HG02610 (cell line): ENCODE data around the gene CUEDC2.

ENCODE experiments used
- ATAC-seq: cut with Tn5 transposase; IDR thresholded peaks from one replicate; pipeline ENCODE4 v1.9.1; 2021; ENCODE audit warnings: mild to moderate bottlenecking, moderate library complexity; ENCODE audit not compliant: unreplicated experiment

The CUEDC2 gene

GRCh38 chr10:102399217-102400021, 33.0 kb downstream of the CUEDC2 start:
- peak; percentile 37 for ATAC-seq

DNA sequence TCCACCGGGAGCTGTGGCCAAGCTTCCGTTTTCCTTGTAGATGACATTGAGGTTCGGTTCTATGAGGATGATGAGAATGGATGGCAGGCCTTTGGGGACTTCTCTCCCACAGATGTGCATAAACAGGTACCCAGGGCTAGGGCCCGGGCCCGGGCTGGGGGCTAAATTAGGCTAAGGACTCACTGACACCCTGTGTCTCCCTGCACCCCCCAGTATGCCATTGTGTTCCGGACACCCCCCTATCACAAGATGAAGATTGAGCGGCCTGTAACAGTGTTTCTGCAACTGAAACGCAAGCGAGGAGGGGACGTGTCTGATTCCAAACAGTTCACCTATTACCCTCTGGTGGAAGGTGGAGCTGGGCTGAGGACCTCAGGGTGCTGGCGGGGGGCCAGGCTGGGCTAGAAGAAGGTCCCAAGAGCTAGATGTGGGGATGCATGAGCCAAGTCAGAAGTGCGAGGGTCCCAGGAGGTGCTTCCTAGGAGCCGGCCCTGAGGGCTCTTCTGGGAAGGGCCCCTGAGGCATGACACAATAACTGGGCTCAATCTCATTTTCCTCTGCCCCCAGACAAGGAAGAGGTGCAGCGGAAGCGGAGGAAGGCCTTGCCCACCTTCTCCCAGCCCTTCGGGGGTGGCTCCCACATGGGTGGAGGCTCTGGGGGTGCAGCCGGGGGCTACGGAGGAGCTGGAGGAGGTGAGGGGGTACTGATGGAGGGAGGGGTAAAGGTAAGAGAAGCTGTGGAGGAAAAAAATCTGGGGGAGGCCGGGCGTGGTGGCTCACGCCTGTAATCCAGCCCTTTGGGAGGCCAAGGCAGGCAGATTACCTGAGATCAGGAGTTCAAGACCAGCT, 34.0 kb downstream of the CUEDC2 start:
- ATAC-seq: no peak

DNA sequence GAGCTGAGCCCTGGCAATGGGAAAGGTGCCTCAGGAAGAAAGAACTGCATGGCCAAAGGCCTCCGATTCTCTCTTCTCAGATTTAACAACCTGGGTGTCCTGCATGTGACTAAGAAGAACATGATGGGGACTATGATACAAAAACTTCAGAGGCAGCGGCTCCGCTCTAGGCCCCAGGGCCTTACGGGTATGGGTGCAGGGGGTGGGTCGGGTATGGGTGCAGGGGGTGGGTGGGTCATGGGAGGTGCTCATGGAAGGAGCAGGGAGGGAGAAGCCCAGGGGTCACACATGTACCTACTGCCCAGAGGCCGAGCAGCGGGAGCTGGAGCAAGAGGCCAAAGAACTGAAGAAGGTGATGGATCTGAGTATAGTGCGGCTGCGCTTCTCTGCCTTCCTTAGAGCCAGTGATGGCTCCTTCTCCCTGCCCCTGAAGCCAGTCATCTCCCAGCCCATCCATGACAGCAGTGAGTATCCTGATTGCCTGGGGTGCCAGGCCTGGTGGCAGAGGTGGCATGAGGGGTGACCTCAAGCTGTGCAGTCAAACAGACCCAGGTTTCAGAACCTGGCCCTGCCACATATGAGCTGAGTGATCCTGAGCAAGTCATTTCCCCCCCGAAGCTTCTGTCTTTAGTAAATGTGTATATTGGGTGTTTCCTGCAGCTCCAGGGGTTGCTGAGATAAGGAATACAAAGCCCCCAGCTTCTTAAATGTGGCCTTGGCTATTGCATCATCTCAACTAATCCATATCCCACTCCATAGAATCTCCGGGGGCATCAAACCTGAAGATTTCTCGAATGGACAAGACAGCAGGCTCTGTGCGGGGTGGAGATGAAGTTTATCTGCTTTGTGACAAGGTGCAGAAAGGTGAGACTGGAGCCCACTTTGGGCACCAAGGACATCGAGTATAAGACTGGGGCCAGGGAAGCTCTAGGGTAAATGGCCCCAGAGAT, 34.9 kb downstream of the CUEDC2 start:
- ATAC-seq: no peak

GRCh38 chr10:102396730-102397151, 35.6 kb downstream of the CUEDC2 start:
- ATAC-seq: no peak

DNA sequence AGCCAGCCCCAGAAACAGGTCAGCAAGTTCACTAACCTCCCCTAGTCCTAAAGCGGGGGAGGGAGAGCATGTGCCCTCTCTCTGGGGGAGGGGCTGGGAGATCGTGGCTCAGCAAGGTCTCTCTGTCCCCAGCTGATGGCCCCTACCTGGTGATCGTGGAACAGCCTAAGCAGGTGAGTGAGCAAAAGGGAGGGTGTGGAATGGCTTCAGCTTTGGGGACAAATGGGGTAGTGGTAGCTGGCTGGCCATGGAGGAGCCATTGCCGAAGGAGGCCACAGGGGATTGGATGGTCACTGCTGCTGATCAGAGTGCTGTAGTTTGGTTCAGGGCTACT, 36.1 kb downstream of the CUEDC2 start:
- no peak for ATAC-seq

GRCh38 chr10:102395400-102396316, 36.7 kb downstream of the CUEDC2 start, which contains the start of gene NFKB2:
TSS of gene NFKB2 (plus strand) at chr10:102395705. CDS start at chr10:102395960, 255 bp downstream.
- ATAC-seq: peak; percentile 33

DNA sequence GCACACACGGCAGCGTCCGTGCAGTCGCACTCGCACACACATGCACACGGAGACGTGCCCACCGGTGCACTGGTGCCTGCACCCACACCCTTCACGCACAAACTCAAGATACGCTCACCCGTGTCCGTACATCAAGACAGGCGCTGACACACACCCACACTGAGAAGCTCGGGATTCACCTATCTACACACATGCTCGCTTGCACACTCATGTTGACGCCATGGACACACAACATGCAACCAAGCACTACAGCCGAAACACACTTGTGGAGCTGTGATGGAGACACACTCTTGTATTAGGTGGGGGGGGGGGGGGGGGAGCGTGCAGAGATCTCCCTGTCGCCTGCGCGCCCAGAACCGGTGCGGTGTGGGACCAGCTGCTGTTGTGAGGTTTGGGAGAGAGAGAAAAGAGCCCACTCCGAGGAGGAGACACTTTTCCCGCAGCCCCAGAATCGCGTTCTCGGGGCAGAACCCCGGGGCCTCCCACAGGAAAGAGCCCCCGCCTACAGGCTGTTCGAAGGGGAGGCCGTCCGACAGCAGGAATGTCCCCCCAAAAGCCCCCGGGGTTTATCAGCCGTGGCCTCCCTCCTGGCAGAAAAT, 37.5 kb downstream of the CUEDC2 start:
- ATAC-seq: peak; percentile 15

GRCh38 chr10:102394079-102394800, 38.1 kb downstream of the CUEDC2 start:
- peak; percentile 78 for ATAC-seq

DNA sequence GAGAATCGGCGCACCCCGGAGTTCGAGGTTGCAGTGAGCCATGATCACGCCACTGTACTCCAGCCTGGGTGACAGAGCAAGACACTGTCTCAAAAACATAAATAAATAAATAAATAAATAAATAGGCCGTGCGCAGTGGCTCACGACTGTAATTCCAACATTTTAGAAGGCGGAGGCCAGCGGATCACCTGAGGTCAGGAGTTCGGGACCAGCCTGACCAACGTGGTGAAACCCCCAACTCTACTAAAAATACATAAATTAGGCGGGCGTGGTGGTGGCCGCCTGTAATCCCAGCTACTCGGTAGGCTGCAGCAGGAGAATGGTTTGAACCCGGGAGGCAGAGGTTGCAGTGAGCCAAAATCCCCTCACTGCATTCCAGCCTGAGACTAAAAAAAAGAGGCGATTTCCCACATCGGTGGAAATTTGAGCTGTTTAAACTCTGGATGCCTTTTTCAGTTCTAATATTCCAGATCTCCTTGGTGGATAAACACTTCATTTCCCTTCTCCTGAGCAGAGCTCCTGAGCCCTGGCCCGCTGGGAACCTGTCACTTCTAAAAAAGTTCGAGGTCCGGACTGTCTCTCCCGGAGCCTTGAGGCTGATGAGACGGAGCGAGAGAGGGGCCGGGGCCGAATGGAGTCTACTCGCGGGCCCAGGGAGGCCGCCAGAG, 38.8 kb downstream of the CUEDC2 start:
- no peak for ATAC-seq

GRCh38 chr10:102392306-102392705, 40.1 kb downstream of the CUEDC2 start:
- no peak for ATAC-seq

- no peak for ATAC-seq
These were observed 42.5 kb downstream of the CUEDC2 start for GRCh38 chr10:102389894-102390293.

GRCh38 chr10:102384606-102385429, 47.6 kb downstream of the CUEDC2 start:
- ATAC-seq: no peak

GRCh38 chr10:102384053-102384452, 48.3 kb downstream of the CUEDC2 start:
- no peak for ATAC-seq

GRCh38 chr10:102382871-102383270, 49.5 kb downstream of the CUEDC2 start:
- no peak for ATAC-seq

GRCh38 chr10:102381983-102382382, 50.4 kb downstream of the CUEDC2 start:
- ATAC-seq: no peak

DNA sequence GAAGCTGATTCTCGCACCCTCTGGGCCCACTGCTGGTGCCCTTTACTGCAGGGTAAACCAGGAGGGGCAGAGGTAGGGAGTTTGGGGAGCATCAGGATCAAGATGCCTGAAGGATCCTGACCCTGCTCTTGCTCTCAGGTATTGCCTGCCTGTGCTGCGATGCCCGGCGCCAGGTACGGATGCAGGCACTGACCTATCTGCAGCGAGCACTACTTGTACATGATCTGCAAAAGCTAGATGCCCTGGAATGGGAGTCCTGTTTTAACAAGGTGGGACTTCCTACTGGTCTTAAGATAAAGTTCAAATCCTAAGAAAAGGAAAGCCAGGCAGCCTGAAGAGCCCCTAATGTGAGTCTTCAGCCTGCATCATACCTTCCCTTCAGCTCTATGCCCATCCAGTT, 53.0 kb downstream of the CUEDC2 start:
- ATAC-seq: no peak

- no peak for ATAC-seq
These were observed 55.5 kb downstream of the CUEDC2 start for GRCh38 chr10:102376901-102377300.
